Thyroid gland (tissue), 4 donors: ENCODE measurements around the gene CTSE.
"Not testable (repeated sequence)": the region's sequence is repeated elsewhere in the genome, so short reads cannot be mapped to it uniquely, and the experiment has no call there.

Experiments
- CTCF ChIP-seq, 6 experiments: fragments of 200-600 bp in 3 of 6; fragments of 450-650 bp in 3 of 6; sonication (generic) in 3 of 6; IDR thresholded peaks; one replicate each; pipeline ENCODE4 v1.5.1; 2016 to 2019; ENCODE audit warnings: antibody characterized with exemption in 6 of 6, mild to moderate bottlenecking in 2 of 6, inconsistent platforms in 1 of 6, moderate library complexity in 1 of 6
- POLR2A ChIP-seq, 2 donors: fragments of 450-650 bp; IDR thresholded peaks; one replicate each; pipeline ENCODE4 v1.6.1; 2017; ENCODE audit warnings: antibody characterized with exemption in 2 of 2, mild to moderate bottlenecking in 2 of 2, moderate library complexity in 1 of 2

DNA sequence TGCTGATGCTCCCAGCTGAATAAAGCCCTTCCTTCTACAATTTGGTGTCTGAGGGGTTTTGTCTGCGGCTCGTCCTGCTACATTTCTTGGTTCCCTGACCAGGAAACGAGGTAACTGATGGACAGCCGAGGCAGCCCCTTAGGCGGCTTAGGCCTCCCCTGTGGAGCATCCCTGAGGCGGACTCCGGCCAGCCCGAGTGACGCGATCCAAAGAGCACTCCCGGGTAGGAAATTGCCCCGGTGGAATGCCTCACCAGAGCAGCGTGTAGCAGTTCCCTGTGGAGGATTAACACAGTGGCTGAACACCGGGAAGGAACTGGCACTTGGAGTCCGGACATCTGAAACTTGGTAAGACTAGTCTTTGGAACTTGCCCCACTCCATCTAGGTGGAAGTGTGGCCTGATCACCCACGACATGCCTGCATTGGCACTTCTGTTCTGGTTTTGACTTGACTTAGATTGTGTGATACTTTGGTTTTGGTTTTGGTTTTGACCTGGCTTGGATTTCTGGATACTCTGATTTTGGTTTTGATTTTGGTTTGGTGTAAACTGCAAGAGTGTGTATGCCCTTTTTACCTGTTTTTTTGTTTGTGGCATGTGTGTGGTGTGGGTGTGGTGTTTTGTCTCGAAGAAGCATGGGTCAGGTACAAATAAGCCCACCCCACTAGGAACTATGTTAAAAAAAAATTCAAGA is 29.4 kb upstream of the CTSE start, which contains the start of gene RHEX:
- not testable (repeated sequence) for TF ChIP-seq POLR2A, CTCF (IDR thresholded peaks at IDR 0.05)
